HEK293T (cell line): ENCODE data around the gene MESP1.

Source experiments
- BHLHE40 ChIP-seq: fragments of 450-650 bp; IDR thresholded peaks from 2 replicates; pipeline ENCODE4 v1.6.1; 2016; ENCODE audit warnings: mild to moderate bottlenecking, moderate library complexity, borderline replicate concordance
- CTBP1 ChIP-seq: fragments of 450-650 bp; IDR thresholded peaks from 2 replicates; pipeline ENCODE4 v1.6.1; 2016; ENCODE audit warnings: borderline replicate concordance
- ELF4 ChIP-seq: fragments of 450-650 bp; IDR thresholded peaks from 2 replicates; pipeline ENCODE4 v1.6.1; 2017; ENCODE audit warnings: antibody characterized with exemption
- FOXA1 ChIP-seq: fragments of 450-650 bp; IDR thresholded peaks from 2 replicates; pipeline ENCODE4 v1.6.1; 2016; ENCODE audit warnings: mild to moderate bottlenecking
- FOXK2 ChIP-seq: fragments of 450-650 bp; IDR thresholded peaks from 2 replicates; pipeline ENCODE4 v1.6.1; 2016; ENCODE audit warnings: mild to moderate bottlenecking
- FOXM1 ChIP-seq: fragments of 450-650 bp; IDR thresholded peaks from 2 replicates; pipeline ENCODE4 v1.6.1; 2017; ENCODE audit warnings: mild to moderate bottlenecking, borderline replicate concordance
- HDGF ChIP-seq: fragments of 450-650 bp; IDR thresholded peaks from 2 replicates; pipeline ENCODE4 v1.6.1; 2017; ENCODE audit warnings: antibody characterized with exemption, borderline replicate concordance
- L3MBTL2 ChIP-seq: fragments of 450-650 bp; conservative IDR thresholded peaks from 2 replicates; pipeline ENCODE4 v1.6.1; 2016; ENCODE audit warnings: mild to moderate bottlenecking
- SP1 ChIP-seq: fragments of 450-650 bp; IDR thresholded peaks from 2 replicates; pipeline ENCODE4 v1.6.1; 2017
- SUZ12 ChIP-seq: fragments of 450-650 bp; IDR thresholded peaks from 2 replicates; pipeline ENCODE4 v1.6.1; 2016; ENCODE audit warnings: mild to moderate bottlenecking
- TARDBP ChIP-seq: fragments of 450-650 bp; IDR thresholded peaks from 2 replicates; pipeline ENCODE4 v1.6.1; 2016
- ZNF384 ChIP-seq: fragments of 450-650 bp; IDR thresholded peaks from 2 replicates; pipeline ENCODE4 v1.6.1; 2016

GRCh38 chr15:89707577-89707976 is 43.5 kb downstream of the MESP1 start:
- no peak for TF ChIP-seq BHLHE40
- TF ChIP-seq SP1, result no peak
- no peak for TF ChIP-seq ZNF384
- TF ChIP-seq L3MBTL2, result no peak
- no peak for TF ChIP-seq ELF4
- TF ChIP-seq SUZ12, result no peak
- no peak for TF ChIP-seq HDGF
- no peak for TF ChIP-seq TARDBP
- no peak for TF ChIP-seq FOXM1
- TF ChIP-seq CTBP1, result no peak
- TF ChIP-seq FOXA1, result no peak
- TF ChIP-seq FOXK2, result no peak
